Thyroid gland (tissue), 4 donors: Measurements from ENCODE around the gene NLGN1.

Experiments used
- POLR2A ChIP-seq, 2 donors: fragments of 450-650 bp; IDR thresholded peaks; one replicate each; pipeline ENCODE4 v1.6.1; 2017; ENCODE audit warnings: antibody characterized with exemption in 2 of 2, mild to moderate bottlenecking in 2 of 2, moderate library complexity in 1 of 2
- TF ChIP-seq, protein P1 (sequence below), 6 experiments: fragments of 200-600 bp in 3 of 6; fragments of 450-650 bp in 3 of 6; sonication (generic) in 3 of 6; IDR thresholded peaks; one replicate each; pipeline ENCODE4 v1.5.1; 2016 to 2019; ENCODE audit warnings: antibody characterized with exemption in 6 of 6, mild to moderate bottlenecking in 2 of 6, inconsistent platforms in 1 of 6, moderate library complexity in 1 of 6

DNA sequence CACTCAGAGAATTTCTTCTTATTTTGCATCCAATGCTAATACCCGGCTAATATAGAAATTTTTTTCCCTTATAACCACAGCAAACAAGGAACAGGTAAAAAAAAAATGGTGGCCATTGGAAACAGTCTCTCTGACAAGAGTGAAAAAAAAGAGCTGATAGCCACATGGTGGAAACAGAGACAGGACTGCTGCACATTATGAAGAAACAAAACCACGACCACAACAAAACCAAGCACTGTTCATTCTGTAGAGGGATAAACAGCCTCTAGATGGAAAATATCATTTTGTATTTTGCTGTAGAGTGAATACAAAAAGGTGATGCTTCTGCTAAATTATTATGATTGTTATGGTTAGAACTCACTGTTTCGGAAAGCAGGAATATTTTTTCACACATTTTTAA is 686.2 kb downstream of the NLGN1 start:
- no peak for TF ChIP-seq POLR2A (IDR thresholded peaks at IDR 0.05)
- TF ChIP-seq, protein P1, sequence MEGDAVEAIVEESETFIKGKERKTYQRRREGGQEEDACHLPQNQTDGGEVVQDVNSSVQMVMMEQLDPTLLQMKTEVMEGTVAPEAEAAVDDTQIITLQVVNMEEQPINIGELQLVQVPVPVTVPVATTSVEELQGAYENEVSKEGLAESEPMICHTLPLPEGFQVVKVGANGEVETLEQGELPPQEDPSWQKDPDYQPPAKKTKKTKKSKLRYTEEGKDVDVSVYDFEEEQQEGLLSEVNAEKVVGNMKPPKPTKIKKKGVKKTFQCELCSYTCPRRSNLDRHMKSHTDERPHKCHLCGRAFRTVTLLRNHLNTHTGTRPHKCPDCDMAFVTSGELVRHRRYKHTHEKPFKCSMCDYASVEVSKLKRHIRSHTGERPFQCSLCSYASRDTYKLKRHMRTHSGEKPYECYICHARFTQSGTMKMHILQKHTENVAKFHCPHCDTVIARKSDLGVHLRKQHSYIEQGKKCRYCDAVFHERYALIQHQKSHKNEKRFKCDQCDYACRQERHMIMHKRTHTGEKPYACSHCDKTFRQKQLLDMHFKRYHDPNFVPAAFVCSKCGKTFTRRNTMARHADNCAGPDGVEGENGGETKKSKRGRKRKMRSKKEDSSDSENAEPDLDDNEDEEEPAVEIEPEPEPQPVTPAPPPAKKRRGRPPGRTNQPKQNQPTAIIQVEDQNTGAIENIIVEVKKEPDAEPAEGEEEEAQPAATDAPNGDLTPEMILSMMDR (IDR thresholded peaks at IDR 0.05): no peak
